AG09319 (cell line): ENCODE results near the gene WDFY2.
A peak's percentile ranks its signal among the peaks of the same experiment; 100 is the strongest.
"Not testable (repeated sequence)": the region's sequence is repeated elsewhere in the genome, so short reads cannot be mapped to it uniquely, and the experiment has no call there.

Experiments
- DNase-seq: peaks from one replicate; pipeline ENCODE4 v3.0.0-alpha.2; 2010; ENCODE audit warnings: low read depth; ENCODE audit errors: extremely low read depth
- TF ChIP-seq, protein P1 (sequence below): IDR thresholded peaks from 2 replicates; pipeline ENCODE4 v1.5.1; 2011; ENCODE audit warnings: low read depth, mild to moderate bottlenecking, inconsistent platforms, low read length, moderate library complexity

WDFY2 gene

DNA sequence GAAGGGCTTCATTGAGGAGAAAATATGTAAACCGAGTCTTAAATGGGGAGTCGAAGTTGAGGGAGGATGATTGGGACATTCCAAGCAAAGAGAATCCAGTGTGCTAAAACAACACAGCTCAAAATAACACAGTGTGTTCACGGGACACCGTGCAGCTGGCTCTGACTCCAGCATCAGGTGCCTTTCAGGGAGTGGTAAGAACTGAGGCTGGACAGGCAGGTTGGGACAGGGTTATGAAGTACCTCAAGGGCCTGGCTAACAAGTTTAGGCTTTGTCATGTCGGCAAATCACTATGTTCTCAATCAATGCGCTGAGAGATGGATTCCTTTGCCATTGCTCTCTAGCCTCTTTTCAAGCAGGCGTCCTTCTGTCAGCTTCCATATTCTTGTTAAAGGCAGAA is 27.5 kb upstream of the WDFY2 start:
- DNase-seq = no peak
- TF ChIP-seq, protein P1, sequence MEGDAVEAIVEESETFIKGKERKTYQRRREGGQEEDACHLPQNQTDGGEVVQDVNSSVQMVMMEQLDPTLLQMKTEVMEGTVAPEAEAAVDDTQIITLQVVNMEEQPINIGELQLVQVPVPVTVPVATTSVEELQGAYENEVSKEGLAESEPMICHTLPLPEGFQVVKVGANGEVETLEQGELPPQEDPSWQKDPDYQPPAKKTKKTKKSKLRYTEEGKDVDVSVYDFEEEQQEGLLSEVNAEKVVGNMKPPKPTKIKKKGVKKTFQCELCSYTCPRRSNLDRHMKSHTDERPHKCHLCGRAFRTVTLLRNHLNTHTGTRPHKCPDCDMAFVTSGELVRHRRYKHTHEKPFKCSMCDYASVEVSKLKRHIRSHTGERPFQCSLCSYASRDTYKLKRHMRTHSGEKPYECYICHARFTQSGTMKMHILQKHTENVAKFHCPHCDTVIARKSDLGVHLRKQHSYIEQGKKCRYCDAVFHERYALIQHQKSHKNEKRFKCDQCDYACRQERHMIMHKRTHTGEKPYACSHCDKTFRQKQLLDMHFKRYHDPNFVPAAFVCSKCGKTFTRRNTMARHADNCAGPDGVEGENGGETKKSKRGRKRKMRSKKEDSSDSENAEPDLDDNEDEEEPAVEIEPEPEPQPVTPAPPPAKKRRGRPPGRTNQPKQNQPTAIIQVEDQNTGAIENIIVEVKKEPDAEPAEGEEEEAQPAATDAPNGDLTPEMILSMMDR = no peak

DNA sequence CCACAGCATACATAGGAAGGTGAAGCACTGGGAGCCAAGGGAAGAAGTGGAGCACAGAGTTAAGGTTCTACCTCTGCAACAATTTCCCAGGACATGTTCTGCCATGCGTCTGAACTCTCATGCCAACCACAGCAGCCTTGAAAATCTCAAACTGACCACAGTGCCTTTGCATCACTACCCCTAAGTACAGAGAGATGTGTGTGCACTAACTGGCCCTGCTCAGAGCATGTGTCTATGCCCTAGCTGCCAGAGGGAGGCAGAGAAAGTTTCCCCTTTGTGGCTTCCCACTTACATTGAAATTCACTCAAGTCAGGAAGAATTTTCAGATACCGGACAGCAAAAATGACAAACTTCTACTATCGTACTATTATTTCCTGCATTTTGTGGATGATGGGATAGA is 26.8 kb upstream of the WDFY2 start:
- DNase-seq = no peak
- TF ChIP-seq, protein P1 = no peak

DNA sequence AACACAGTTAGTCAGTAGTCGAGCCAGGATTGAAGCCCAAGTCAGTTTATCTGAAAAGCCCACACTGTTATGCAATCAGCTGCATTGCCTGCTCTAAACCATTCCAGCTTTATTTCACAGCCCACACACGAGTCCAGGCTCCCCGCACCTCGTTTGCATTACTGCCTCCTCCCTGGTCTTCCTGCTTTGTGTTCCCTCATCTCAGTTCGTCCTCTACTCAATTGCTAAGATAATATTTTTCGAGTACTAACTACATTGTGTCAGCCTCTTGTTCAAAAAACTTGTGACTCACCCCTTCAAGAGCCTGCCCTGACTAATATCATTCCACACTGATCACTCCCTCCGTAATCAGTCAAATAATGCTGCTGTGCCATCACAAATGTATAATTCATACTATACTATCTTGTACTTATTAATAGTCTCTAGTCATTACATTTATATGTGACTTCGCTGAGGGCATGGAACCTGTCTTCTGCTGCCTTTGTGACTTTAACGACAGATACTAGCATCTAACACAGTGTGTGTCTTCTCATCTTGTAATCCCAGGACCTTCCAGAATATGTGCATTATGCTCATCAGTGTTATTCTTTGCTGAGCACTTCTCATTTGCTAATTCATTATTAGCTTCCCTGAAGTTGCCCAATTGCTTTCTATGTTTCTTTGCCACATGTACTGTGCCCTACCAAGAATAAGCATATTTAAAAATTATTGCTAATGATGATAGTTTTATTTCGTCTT is 26.2 kb upstream of the WDFY2 start:
- DNase-seq = peak; percentile 34
- TF ChIP-seq, protein P1 = no peak

DNA sequence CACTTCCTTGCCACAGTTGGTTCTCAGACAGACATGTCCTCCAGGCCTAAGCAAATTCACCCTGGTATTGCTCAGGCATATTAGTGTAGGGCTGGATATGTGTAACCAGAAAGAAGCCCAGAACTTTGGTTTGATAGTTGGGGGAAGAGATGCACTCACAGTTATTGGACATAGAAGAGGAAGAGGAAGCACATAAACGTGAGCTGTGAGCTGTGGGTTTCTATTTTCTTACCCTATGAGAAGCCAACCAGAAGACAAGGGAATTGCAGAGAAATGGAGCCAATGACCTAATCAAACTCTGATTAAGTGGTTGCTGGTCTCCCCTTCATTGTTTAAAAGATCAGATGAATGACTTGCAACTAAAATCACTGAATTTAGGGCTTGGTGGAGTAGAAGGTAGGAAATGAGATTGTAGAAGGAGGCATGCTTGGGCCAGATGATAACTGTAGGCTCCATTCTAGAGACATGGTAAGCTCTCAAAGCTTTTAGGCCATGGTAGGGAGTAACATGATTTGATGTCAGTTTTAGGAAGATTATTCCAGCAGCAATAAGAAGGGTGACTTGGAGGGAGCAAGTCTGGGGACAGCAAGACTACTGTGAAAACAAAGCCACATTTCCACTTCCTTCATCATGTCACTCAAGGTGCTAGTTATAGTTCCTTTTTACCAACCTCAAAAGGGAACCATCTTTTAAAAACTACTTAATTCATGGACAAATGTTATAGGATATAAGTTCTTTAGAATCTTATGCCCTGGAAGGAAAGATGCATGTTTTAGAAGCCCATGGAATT is 24.1 kb upstream of the WDFY2 start:
- DNase-seq = no peak
- TF ChIP-seq, protein P1 = no peak

DNA sequence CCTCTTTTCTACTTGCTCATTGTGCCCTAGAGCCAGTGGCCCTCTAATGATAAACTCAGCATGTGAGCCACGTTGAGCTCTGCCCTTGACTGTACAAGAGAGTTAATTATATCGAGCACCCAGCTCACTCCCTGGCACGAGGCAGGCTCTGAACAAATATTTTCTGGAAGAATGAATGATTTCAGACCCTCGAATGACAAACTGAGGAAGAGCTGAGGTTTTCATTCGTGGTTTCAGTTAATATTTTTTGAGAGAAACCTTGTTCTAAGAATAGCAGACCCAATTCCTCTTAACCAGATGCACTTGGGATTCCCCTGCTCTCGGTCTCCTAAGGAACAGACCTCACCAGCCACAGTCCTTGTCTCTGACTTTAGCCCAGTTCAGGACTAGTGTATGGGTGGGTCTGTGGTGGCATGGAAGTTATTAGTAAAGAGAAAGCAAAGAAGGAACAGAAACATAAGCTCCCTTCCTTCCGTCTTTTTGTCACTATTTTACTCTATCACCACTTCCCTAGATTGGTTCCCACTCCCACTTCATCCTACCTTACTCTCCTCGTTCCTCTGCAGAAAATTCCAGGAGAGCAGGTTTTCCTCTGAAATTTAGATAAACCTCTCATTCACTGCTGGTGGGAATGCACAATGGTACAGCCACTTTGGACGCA is 22.1 kb upstream of the WDFY2 start:
- TF ChIP-seq, protein P1 = no peak
- no peak for DNase-seq

DNA sequence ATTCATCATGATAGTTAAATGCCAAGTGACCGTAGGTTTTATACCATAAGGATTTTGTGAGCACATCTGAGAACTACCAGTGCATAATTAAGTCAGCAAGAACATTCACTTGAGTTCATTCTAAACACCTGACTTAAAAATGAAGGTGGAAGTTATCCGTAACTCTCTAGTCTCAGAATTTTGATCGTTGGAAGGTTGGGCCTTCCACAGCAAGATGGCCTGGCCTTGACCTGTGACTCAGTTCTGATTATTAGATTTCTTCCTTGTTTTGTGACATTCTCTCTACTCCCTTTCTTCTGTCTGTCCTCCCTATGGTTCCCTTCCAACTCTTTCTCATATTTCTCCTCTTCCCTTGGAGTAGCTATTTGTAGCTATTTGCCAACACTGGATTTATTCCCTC is 20.0 kb upstream of the WDFY2 start:
- TF ChIP-seq, protein P1 = no peak
- DNase-seq = no peak

DNA sequence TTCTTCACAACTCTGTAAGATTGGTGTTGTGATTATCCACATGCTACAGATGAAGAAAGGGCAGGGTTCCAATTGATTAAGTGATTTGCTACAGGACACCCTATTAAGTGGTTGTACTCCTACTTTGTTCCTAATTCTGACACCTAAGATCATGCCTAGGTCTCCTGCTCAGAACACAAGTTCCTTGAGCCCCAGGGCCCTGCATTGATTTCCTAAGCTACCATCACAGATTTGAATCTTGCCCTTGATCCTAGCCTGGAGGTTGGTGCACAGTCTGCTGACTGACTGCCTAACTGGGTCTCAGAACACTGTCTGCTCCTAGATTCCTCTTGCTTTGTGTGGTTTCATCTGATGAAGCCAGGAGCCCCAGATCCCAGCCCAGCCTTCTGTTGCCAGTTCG is 19.6 kb upstream of the WDFY2 start:
- TF ChIP-seq, protein P1 = no peak
- no peak for DNase-seq

DNA sequence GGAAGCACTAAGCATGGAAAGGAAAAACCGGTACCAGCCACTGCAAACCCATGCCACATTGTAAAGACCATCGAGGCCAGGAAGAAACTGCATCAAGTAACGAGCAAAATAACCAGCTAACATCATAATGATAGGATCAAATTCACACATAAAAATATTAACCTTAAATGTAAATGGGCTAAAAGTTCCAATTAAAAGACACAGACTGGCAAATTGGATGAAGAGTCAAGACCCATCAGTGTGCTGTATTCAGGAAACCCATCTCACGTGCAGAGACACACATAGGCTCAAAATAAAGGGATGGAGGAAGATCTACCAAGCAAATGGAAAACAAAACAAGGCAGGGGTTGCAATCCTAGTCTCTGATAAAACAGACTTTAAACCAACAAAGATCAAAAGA is 15.3 kb upstream of the WDFY2 start:
- DNase-seq = not testable (repeated sequence)
